ENCODE measurements around the gene BIN1.

DNA sequence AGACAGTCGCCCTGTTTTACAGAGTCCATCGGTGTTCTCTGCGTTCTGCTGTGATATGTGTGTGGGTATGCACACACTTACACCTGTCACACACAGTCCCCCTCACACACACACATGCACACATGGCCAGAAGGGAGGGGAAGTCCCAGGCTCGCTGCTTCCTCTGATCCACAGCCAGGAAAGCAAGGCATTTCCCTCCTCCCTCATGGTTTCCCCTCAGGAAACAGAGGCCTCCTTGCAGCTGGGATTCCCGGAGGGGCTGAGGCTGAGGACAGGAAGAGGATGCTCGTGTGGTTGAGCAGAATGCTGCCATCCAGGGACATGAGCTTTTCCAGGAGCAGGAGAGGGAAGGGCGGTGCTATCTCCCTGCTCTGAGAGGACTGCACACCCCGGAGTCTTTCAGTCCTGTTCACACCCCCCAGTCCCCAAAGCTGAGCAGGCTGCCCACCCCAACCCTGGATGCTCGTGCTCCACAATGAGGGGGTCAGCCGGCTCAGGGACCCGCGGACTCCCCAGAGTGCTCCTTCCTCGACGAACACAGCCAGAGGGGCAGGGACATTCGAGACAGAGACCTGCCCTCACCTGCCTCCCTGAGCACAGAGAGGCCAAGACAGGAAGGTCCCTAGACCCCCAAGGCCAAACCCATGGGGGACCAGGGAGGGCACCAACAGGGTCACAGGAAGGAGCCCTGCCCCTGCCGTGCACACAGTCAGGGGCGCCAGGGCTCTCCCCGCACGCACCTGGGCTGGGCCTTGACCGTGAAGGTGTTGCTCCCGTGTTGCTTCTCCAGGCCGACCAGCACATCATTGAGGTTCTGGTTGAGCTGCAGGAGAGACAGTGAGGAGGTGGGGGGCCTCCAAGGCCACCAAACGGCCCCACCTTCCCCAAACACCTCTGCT lies 45.3 kb downstream of the BIN1 start:
- TF ChIP-seq CTCF (IDR thresholded peaks at IDR 0.05 in 2 of 3, conservative IDR thresholded peaks at IDR 0.05 in 1 of 3; ENCODE audit: borderline replicate concordance in 1 of 3, insufficient read depth in 1 of 3, low read depth in 2 of 3, low read length in 2 of 3) (no peak), POLR2AphosphoS5 (IDR thresholded peaks at IDR 0.05; ENCODE audit: low read depth, low read length) (no peak), EZH2 (IDR thresholded peaks at IDR 0.05) (no peak)
- TF ChIP-seq, protein P1, sequence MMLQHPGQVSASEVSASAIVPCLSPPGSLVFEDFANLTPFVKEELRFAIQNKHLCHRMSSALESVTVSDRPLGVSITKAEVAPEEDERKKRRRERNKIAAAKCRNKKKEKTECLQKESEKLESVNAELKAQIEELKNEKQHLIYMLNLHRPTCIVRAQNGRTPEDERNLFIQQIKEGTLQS (IDR thresholded peaks at IDR 0.05): no peak
